ENCODE data around the gene TMEM183A. TPM values are rescaled to one million over a fixed set of nuclear protein-coding genes. Genes with fewer than 3 reads are reported as not detected.

The TMEM183A gene
- total RNA-seq, 2 donors from 2014 or later, result 67.5 to 92.0 TPM

GRCh38 chr1:203049077-203049476 lies 41.9 kb downstream of the TMEM183A start:
- ATAC-seq (no peak), DNase-seq (ENCODE audit: low spot score in 2 of 2) (no peak)
- H3K36me3 Mint-ChIP-seq, result peaks cover 0 to 7% of the 10 kb centered on the region in 2 donors
- no peak overlapping the region for H3K27ac Mint-ChIP-seq
- no peaks in the 10 kb centered on the region for H3K9me3 Mint-ChIP-seq

- Mint-ChIP-seq H3K27ac (no peak overlapping the region), H3K9me3 (no peaks in the 10 kb centered on the region), H3K36me3 (peaks cover 0 to 7% of the 10 kb centered on the region in 2 donors)
- no peak for ATAC-seq
- DNase-seq (ENCODE audit: low spot score in 2 of 2), result no peak
Observed at GRCh38 chr1:203049576-203050180, 42.5 kb downstream of the TMEM183A start.

- H3K27ac Mint-ChIP-seq, result no peak overlapping the region
- H3K36me3 Mint-ChIP-seq, result peaks cover 0 to 13% of the 10 kb centered on the region in 2 donors
- ATAC-seq, result no peak
- DNase-seq (ENCODE audit: low spot score in 2 of 2), result no peak
- H3K9me3 Mint-ChIP-seq, result no peaks in the 10 kb centered on the region
Observed at GRCh38 chr1:203050826-203051225, 43.7 kb downstream of the TMEM183A start.

GRCh38 chr1:203051841-203052324 lies 44.7 kb downstream of the TMEM183A start:
- Mint-ChIP-seq H3K9me3 (no peaks in the 10 kb centered on the region), H3K36me3 (peaks cover 0 to 13% of the 10 kb centered on the region in 2 donors), H3K27ac (peak overlapping the region in 1 of 2 donors; percentile 40)
- no peak for DNase-seq (ENCODE audit: low spot score in 2 of 2)
- ATAC-seq, result no peak

GRCh38 chr1:203052601-203053000 lies 45.4 kb downstream of the TMEM183A start:
- ATAC-seq (no peak), DNase-seq (ENCODE audit: low spot score in 2 of 2) (no peak)
- Mint-ChIP-seq H3K36me3 (peaks cover 0 to 11% of the 10 kb centered on the region in 2 donors), H3K9me3 (no peaks in the 10 kb centered on the region), H3K27ac (no peak overlapping the region)

- H3K36me3 Mint-ChIP-seq, result peaks cover 0 to 6% of the 10 kb centered on the region in 2 donors
- H3K27ac Mint-ChIP-seq, result no peak overlapping the region
- DNase-seq (ENCODE audit: low spot score in 2 of 2), result no peak
- no peak for ATAC-seq
- H3K9me3 Mint-ChIP-seq, result no peaks in the 10 kb centered on the region
Observed at GRCh38 chr1:203054184-203054583, 47.0 kb downstream of the TMEM183A start.

- ATAC-seq (no peak), DNase-seq (ENCODE audit: low spot score in 2 of 2) (no peak)
- H3K9me3 Mint-ChIP-seq, result no peaks in the 10 kb centered on the region
- H3K27ac Mint-ChIP-seq, result no peak overlapping the region
- peaks cover 0 to 6% of the 10 kb centered on the region in 2 donors for H3K36me3 Mint-ChIP-seq
Observed at GRCh38 chr1:203054642-203055041, 47.5 kb downstream of the TMEM183A start.

- ATAC-seq (peak in 1 of 2 donors; percentile 15), DNase-seq (ENCODE audit: low spot score in 2 of 2) (no peak)
- no peaks in the 10 kb centered on the region for H3K9me3 Mint-ChIP-seq
- H3K27ac Mint-ChIP-seq, result no peak overlapping the region
- peaks cover 0 to 6% of the 10 kb centered on the region in 2 donors for H3K36me3 Mint-ChIP-seq
Observed at GRCh38 chr1:203055161-203055799, 48.1 kb downstream of the TMEM183A start.

GRCh38 chr1:203056012-203056411 lies 48.8 kb downstream of the TMEM183A start:
- ATAC-seq, result no peak
- peak overlapping the region in 1 of 2 donors; percentile 13 for H3K27ac Mint-ChIP-seq
- no peaks in the 10 kb centered on the region for H3K9me3 Mint-ChIP-seq
- peaks cover 0 to 6% of the 10 kb centered on the region in 2 donors for H3K36me3 Mint-ChIP-seq
- DNase-seq (ENCODE audit: low spot score in 2 of 2), result no peak

GRCh38 chr1:203056516-203056915 lies 49.3 kb downstream of the TMEM183A start:
- ATAC-seq, result no peak
- H3K36me3 Mint-ChIP-seq, result peaks cover 0 to 6% of the 10 kb centered on the region in 2 donors
- DNase-seq (ENCODE audit: low spot score in 2 of 2), result no peak
- peak overlapping the region in 1 of 2 donors; percentile 13 for H3K27ac Mint-ChIP-seq
- no peaks in the 10 kb centered on the region for H3K9me3 Mint-ChIP-seq

- H3K27ac Mint-ChIP-seq, result no peak overlapping the region
- no peak for ATAC-seq
- no peaks in the 10 kb centered on the region for H3K9me3 Mint-ChIP-seq
- peaks cover 0 to 6% of the 10 kb centered on the region in 2 donors for H3K36me3 Mint-ChIP-seq
- DNase-seq (ENCODE audit: low spot score in 2 of 2), result no peak
Observed at GRCh38 chr1:203057911-203058675, 50.9 kb downstream of the TMEM183A start.

GRCh38 chr1:203058676-203058935 lies 51.4 kb downstream of the TMEM183A start:
- DNase-seq (ENCODE audit: low spot score in 2 of 2), result no peak
- Mint-ChIP-seq H3K27ac (no peak overlapping the region), H3K9me3 (no peaks in the 10 kb centered on the region), H3K36me3 (peaks cover 0 to 6% of the 10 kb centered on the region in 2 donors)
- ATAC-seq, result no peak

- H3K9me3 Mint-ChIP-seq, result no peaks in the 10 kb centered on the region
- DNase-seq (ENCODE audit: low spot score in 2 of 2) (no peak), ATAC-seq (no peak)
- H3K36me3 Mint-ChIP-seq, result peaks cover 0 to 6% of the 10 kb centered on the region in 2 donors
- H3K27ac Mint-ChIP-seq, result no peak overlapping the region
Observed at GRCh38 chr1:203059485-203059884, 52.3 kb downstream of the TMEM183A start.

- DNase-seq (ENCODE audit: low spot score in 2 of 2), result no peak
- Mint-ChIP-seq H3K9me3 (no peaks in the 10 kb centered on the region), H3K36me3 (peaks cover 0 to 2% of the 10 kb centered on the region in 2 donors), H3K27ac (no peak overlapping the region)
- no peak for ATAC-seq
Observed at GRCh38 chr1:203060115-203060514, 52.9 kb downstream of the TMEM183A start.

GRCh38 chr1:203063287-203063686 lies 56.1 kb downstream of the TMEM183A start:
- DNase-seq (ENCODE audit: low spot score in 2 of 2), result no peak
- no peak overlapping the region for H3K27ac Mint-ChIP-seq
- ATAC-seq, result no peak
- H3K9me3 Mint-ChIP-seq, result no peaks in the 10 kb centered on the region
- H3K36me3 Mint-ChIP-seq, result peaks cover 0 to 6% of the 10 kb centered on the region in 2 donors

GRCh38 chr1:203065191-203065590 lies 58.0 kb downstream of the TMEM183A start:
- DNase-seq (ENCODE audit: low spot score in 2 of 2) (no peak), ATAC-seq (no peak)
- peaks cover 0 to 6% of the 10 kb centered on the region in 2 donors for H3K36me3 Mint-ChIP-seq
- H3K9me3 Mint-ChIP-seq, result no peaks in the 10 kb centered on the region
- no peak overlapping the region for H3K27ac Mint-ChIP-seq

- H3K27ac Mint-ChIP-seq, result no peak overlapping the region
- no peak for ATAC-seq
Observed at GRCh38 chr1:203065986-203066385, 58.8 kb downstream of the TMEM183A start.

More at GRCh38 chr1:203065986-203066385, 58.8 kb downstream of the TMEM183A start:
- no peak for DNase-seq (ENCODE audit: low spot score in 2 of 2)
- H3K9me3 Mint-ChIP-seq, result no peaks in the 10 kb centered on the region
- H3K36me3 Mint-ChIP-seq, result peaks cover 0 to 6% of the 10 kb centered on the region in 2 donors

All from activated naive CD4-positive, alpha-beta T cell treated with anti-CD3 and anti-CD28 coated beads, Interleukin-2, amount 50 U/mL, for 72 hours (primary cell).